Astrocyte (in vitro differentiated cells and primary cell): ENCODE data around the gene PSG7.
"Not testable (repeated sequence)": the region's sequence is repeated elsewhere in the genome, so short reads cannot be mapped to it uniquely, and the experiment has no call there.

Experiments used
- EZH2 ChIP-seq: IDR thresholded peaks from 2 replicates; pipeline ENCODE4 v1.6.1; 2012; ENCODE audit warnings: mild to moderate bottlenecking, low read length, inconsistent platforms; ENCODE audit not compliant: insufficient read depth
- TF ChIP-seq, protein P1 (sequence below): IDR thresholded peaks from 2 replicates; pipeline ENCODE4 v1.5.1; 2011; ENCODE audit warnings: low read depth, mild to moderate bottlenecking, inconsistent platforms, low read length, moderate library complexity; ENCODE audit not compliant: insufficient read depth

DNA sequence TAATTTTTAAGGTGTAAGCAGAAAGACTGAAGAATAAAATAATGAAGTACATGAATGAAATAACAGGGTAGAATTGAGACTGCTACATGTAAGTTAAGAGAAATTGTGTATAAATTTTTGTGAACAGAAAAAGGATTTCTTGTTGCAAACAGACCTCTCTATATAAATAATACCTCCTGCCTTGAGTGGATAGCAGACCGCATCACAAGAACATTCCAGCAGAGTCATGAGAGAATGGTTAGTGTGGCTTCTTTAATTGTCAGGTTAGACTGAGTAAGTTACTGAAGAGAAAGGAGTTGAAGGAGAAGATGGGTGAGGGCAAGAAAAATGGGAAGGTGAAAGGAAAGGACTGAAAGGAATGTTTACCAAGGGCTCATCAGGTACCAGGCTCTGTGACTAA lies 37.9 kb downstream of the PSG7 start:
- TF ChIP-seq, protein P1, sequence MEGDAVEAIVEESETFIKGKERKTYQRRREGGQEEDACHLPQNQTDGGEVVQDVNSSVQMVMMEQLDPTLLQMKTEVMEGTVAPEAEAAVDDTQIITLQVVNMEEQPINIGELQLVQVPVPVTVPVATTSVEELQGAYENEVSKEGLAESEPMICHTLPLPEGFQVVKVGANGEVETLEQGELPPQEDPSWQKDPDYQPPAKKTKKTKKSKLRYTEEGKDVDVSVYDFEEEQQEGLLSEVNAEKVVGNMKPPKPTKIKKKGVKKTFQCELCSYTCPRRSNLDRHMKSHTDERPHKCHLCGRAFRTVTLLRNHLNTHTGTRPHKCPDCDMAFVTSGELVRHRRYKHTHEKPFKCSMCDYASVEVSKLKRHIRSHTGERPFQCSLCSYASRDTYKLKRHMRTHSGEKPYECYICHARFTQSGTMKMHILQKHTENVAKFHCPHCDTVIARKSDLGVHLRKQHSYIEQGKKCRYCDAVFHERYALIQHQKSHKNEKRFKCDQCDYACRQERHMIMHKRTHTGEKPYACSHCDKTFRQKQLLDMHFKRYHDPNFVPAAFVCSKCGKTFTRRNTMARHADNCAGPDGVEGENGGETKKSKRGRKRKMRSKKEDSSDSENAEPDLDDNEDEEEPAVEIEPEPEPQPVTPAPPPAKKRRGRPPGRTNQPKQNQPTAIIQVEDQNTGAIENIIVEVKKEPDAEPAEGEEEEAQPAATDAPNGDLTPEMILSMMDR: not testable (repeated sequence)
- not testable (repeated sequence) for TF ChIP-seq EZH2
